Measurements from ENCODE around the gene TSR3.
"Not testable (repeated sequence)": the region's sequence is repeated elsewhere in the genome, so short reads cannot be mapped to it uniquely, and the experiment has no call there.

TSR3 gene

GRCh38 chr16:1336619-1337018, 15.1 kb downstream of the TSR3 start:
- no peak for DNase-seq

- no peak for DNase-seq
Measured at GRCh38 chr16:1335996-1336395, 15.7 kb downstream of the TSR3 start.

- no peak for DNase-seq
Measured at GRCh38 chr16:1335211-1335971, 16.3 kb downstream of the TSR3 start.

- DNase-seq, result no peak
Measured at GRCh38 chr16:1334739-1335138, 16.9 kb downstream of the TSR3 start.

GRCh38 chr16:1333854-1334700, 17.6 kb downstream of the TSR3 start:
- no peak for DNase-seq

GRCh38 chr16:1333149-1333812, 18.4 kb downstream of the TSR3 start, which contains the start of gene BAIAP3:
BAIAP3 (plus strand) TSS chr16:1333645; CDS start chr16:1338550, 4,905 bp downstream.
- DNase-seq, result no peak

- DNase-seq, result no peak
Measured at GRCh38 chr16:1332618-1333148, 19.0 kb downstream of the TSR3 start.

- no peak for DNase-seq
Measured at GRCh38 chr16:1331712-1332617, 19.7 kb downstream of the TSR3 start.

- DNase-seq, result no peak
Measured at GRCh38 chr16:1330931-1331711, 20.6 kb downstream of the TSR3 start.

GRCh38 chr16:1330260-1330914, 21.3 kb downstream of the TSR3 start:
- no peak for DNase-seq

GRCh38 chr16:1328961-1329360, 22.7 kb downstream of the TSR3 start:
- DNase-seq, result not testable (repeated sequence)

- not testable (repeated sequence) for DNase-seq
Measured at GRCh38 chr16:1328136-1328535, 23.5 kb downstream of the TSR3 start.

- DNase-seq, result no peak
Measured at GRCh38 chr16:1327619-1327947, 24.1 kb downstream of the TSR3 start.

- no peak for DNase-seq
Measured at GRCh38 chr16:1326946-1327618, 24.6 kb downstream of the TSR3 start.

- no peak for DNase-seq
Measured at GRCh38 chr16:1326391-1326790, 25.3 kb downstream of the TSR3 start.

GRCh38 chr16:1325673-1326371, 25.9 kb downstream of the TSR3 start:
- no peak for DNase-seq

- DNase-seq, result no peak
Measured at GRCh38 chr16:1325261-1325660, 26.4 kb downstream of the TSR3 start.

- no peak for DNase-seq
Measured at GRCh38 chr16:1324286-1324826, 27.3 kb downstream of the TSR3 start.

Data from cerebellar nuclear complex (tissue), 1 donor.